Activated CD4-positive, alpha-beta T cell treated with anti-CD3 and anti-CD28 coated beads for 36 hours (primary cell): Measurements from ENCODE around the gene PLEKHM3. TPM values are rescaled to one million over a fixed set of nuclear protein-coding genes. Genes with fewer than 3 reads are reported as not detected.

Experiments
- ATAC-seq: fragments of 200-7000 bp; cut with Tn5 transposase; one replicate; pipeline ENCODE4 v1.10.0; 2021; ENCODE audit warnings: mild to moderate bottlenecking, moderate library complexity
- CTCF ChIA-PET: fragments of 350-600 bp; sonication (Branson Sonifier 250); formaldehyde crosslinking; loops from one replicate; lab custom pipeline; 2021; ENCODE audit warnings: antibody characterized with exemption; lab: Charles Lee
- POLR2A ChIA-PET: fragments of 350-600 bp; sonication (Branson Sonifier 250); formaldehyde crosslinking; loops from one replicate; lab custom pipeline; 2021; ENCODE audit warnings: antibody characterized with exemption, inconsistent platforms; lab: Charles Lee
- DNase-seq: peaks from one replicate; pipeline ENCODE4 v3.0.0-alpha.2; 2020
- H3K27ac Mint-ChIP-seq: one replicate; pipeline ENCODE4 v1.8.0; 2021; ENCODE audit warnings: mixed read lengths
- H3K27me3 Mint-ChIP-seq: one replicate; pipeline ENCODE4 v1.8.0; 2021; ENCODE audit warnings: mixed read lengths
- H3K36me3 Mint-ChIP-seq: one replicate; pipeline ENCODE4 v1.8.0; 2021; ENCODE audit warnings: low read depth, mixed read lengths
- H3K4me1 Mint-ChIP-seq: one replicate; pipeline ENCODE4 v1.8.0; 2021; ENCODE audit warnings: mixed read lengths
- H3K4me3 Mint-ChIP-seq: one replicate; pipeline ENCODE4 v1.8.0; 2021; ENCODE audit warnings: mild to moderate bottlenecking, moderate library complexity, mixed read lengths
- H3K9me3 Mint-ChIP-seq: one replicate; pipeline ENCODE4 v1.8.0; 2021; ENCODE audit warnings: low read depth, mixed read lengths
- intact Hi-C, 2 experiments: fragments of 100-400 bp; cut with DNase I in 1 of 2; cut with micrococcal nuclease in 1 of 2; formaldehyde crosslinking; loops; one replicate each; pipeline versions ENCODE4 v1.14.2 to v1.15.1; 2022 to 2024; cut with DNase I, micrococcal nuclease
- total RNA-seq, 2 experiments: library from RNA; stranded (reverse); gene quantifications; one replicate each; pipeline ENCODE4 v1.2.3, GENCODE V29; 2021

The PLEKHM3 gene
- total RNA-seq, 2 experiments from 2014 or later, result 4.5 to 5.2 TPM

DNA sequence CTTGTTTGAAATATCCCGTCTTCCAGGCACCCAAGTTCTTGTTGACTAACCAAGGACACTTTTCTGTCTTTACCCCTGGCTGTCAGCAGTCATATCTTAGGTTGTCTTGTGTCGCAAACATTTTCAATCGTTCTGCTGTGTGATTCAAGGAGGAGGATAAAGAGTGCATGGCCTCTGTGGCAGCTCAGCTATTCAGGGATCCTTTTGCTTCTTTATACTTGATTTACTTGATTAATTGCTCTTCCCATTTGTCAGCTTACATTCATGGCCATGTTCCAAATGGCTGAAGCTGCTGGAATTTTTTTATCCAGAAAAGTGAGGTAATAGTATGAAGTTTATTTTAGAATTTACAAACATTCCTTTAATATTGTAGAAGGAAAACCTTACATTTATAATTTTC lies 158.3 kb downstream of the PLEKHM3 start:
- DNase-seq, result no peak
- H3K36me3 Mint-ChIP-seq, result no peaks in the 10 kb centered on the region
- POLR2A ChIA-PET, result no interaction called here
- intact Hi-C loops, result no loop called here
- CTCF ChIA-PET, result no interaction called here
- H3K27me3 Mint-ChIP-seq, result no peaks in the 10 kb centered on the region
- no peaks in the 10 kb centered on the region for H3K9me3 Mint-ChIP-seq
- H3K4me3 Mint-ChIP-seq, result no peak overlapping the region
- H3K27ac Mint-ChIP-seq, result no peak overlapping the region
- no peaks in the 10 kb centered on the region for H3K4me1 Mint-ChIP-seq
- ATAC-seq, result no peak

DNA sequence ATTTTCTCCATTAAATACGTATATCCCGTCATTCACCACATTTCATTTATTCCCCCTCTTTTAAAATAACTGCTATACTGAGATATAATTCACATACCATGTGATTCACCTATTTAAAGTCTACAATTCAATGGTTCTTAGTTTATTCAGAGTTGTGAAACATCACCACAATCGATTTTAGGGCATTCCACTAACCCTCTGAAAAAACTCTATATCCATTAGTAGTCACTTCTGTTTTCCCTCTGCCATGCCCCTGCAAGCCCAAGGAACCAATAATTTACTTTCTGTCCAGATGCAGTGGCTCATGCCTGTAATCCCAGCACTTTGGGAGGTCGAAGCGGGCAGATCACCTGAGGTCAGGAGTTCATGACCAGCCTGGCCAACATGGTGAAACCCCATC lies 160.1 kb downstream of the PLEKHM3 start:
- no peaks in the 10 kb centered on the region for H3K9me3 Mint-ChIP-seq
- ATAC-seq, result no peak
- ChIA-PET POLR2A (no interaction called here), CTCF (interaction anchor here (1.0 kb wide), 1 partner anchor 115 kb away, joined by 3 read pairs; no protein-coding TSS in a partner anchor)
- H3K4me1 Mint-ChIP-seq, result no peaks in the 10 kb centered on the region
- intact Hi-C loops, result no loop called here
- no peak overlapping the region for H3K4me3 Mint-ChIP-seq
- DNase-seq, result no peak
- peaks cover 4% of the 10 kb centered on the region for H3K36me3 Mint-ChIP-seq
- H3K27me3 Mint-ChIP-seq, result no peaks in the 10 kb centered on the region
- H3K27ac Mint-ChIP-seq, result no peak overlapping the region

DNA sequence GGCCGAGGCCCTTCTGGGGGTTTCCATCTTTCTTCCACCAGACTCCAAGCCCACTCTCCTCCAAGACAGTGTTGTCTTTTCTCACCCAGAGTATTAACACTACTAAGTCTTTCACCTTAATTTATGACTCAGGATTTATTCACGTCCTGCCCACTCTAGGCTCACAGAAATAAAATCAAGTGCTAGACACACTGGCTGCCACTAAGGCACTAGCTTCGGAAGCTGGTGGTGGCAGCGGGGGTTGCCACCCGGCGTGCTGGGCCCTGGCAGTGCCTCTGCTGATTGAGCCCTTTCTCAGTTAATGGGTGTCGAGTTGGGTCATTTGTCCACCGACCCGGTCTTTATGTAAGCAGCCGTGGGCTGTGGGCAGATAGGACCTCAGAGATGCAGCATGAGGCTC lies 162.0 kb downstream of the PLEKHM3 start:
- DNase-seq (no peak), ATAC-seq (no peak)
- Mint-ChIP-seq H3K27me3 (no peaks in the 10 kb centered on the region), H3K9me3 (no peaks in the 10 kb centered on the region), H3K36me3 (peaks cover 4% of the 10 kb centered on the region), H3K4me3 (no peak overlapping the region), H3K27ac (no peak overlapping the region), H3K4me1 (no peaks in the 10 kb centered on the region)
- intact Hi-C loops, result no loop called here
- POLR2A ChIA-PET, result no interaction called here
- CTCF ChIA-PET, result no interaction called here

DNA sequence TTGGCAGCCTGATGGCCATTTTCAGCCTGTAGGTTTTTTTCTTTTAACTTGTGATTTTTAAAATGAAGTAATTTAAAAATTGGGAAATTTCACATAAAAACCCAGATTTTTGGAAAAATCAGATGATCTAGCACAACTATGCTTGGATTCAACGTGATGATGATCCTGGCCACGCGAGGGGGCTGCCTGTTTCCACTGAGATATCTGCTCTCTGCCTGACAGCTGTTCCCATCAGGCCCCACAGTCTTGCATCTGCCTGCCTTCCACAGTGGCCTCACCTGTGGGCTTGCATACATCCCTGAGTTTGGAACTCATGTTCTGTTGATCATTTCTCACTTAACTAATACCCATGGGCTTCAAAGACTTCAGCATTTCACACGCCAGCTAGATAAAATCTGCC lies 163.5 kb downstream of the PLEKHM3 start:
- no peak for ATAC-seq
- Mint-ChIP-seq H3K4me3 (no peak overlapping the region), H3K36me3 (peaks cover 4% of the 10 kb centered on the region), H3K4me1 (no peaks in the 10 kb centered on the region), H3K27ac (no peak overlapping the region), H3K9me3 (no peaks in the 10 kb centered on the region), H3K27me3 (no peaks in the 10 kb centered on the region)
- no peak for DNase-seq
- ChIA-PET POLR2A (no interaction called here), CTCF (no interaction called here)
- intact Hi-C loops, result no loop called here

DNA sequence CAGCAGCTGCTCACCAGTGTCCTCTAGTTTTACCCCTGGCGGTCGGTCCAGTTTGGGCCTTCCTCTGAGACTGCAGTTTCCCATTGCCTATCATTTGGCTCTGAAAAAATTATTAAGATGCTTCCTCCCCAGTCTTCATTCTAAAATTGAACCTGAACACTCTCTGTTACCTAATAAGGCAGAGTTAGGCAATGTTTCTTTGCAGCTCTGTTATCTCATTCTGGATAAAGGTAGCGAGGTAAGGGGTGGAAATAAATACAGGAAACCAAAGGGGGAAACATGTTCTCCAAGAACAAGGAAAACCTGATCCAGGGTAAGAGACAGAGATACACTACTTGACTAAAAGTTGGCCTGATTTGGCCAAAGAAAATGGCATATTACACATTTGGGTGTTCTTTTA lies 164.6 kb downstream of the PLEKHM3 start:
- ChIA-PET POLR2A (no interaction called here), CTCF (no interaction called here)
- Mint-ChIP-seq H3K27me3 (no peaks in the 10 kb centered on the region), H3K4me1 (no peaks in the 10 kb centered on the region), H3K36me3 (peaks cover 4% of the 10 kb centered on the region), H3K27ac (no peak overlapping the region), H3K4me3 (no peak overlapping the region), H3K9me3 (no peaks in the 10 kb centered on the region)
- intact Hi-C loops, result no loop called here
- DNase-seq, result no peak
- ATAC-seq, result no peak

DNA sequence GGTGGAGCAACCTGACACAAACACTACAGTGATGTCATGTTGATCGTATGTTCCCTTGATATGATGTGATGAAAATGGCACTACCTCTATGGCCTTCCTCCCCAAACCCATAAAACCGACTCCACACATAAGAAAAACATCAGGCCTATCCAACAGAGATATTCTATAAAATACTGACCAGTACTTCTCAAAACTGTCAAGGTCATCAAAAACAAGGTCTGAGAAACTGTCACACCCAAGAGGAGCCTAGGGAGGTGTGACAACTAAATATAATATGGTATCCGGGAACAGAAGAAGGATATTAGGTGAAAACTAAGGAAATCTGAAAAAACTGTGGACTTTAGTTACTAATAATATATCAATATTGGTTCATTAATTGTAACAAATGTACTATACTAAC lies 169.7 kb downstream of the PLEKHM3 start:
- Mint-ChIP-seq H3K27me3 (no peaks in the 10 kb centered on the region), H3K36me3 (peaks cover 2% of the 10 kb centered on the region), H3K27ac (no peak overlapping the region), H3K4me3 (no peak overlapping the region), H3K9me3 (no peaks in the 10 kb centered on the region), H3K4me1 (no peaks in the 10 kb centered on the region)
- intact Hi-C loops, result no loop called here
- ATAC-seq (no peak), DNase-seq (no peak)
- ChIA-PET CTCF (no interaction called here), POLR2A (no interaction called here)

DNA sequence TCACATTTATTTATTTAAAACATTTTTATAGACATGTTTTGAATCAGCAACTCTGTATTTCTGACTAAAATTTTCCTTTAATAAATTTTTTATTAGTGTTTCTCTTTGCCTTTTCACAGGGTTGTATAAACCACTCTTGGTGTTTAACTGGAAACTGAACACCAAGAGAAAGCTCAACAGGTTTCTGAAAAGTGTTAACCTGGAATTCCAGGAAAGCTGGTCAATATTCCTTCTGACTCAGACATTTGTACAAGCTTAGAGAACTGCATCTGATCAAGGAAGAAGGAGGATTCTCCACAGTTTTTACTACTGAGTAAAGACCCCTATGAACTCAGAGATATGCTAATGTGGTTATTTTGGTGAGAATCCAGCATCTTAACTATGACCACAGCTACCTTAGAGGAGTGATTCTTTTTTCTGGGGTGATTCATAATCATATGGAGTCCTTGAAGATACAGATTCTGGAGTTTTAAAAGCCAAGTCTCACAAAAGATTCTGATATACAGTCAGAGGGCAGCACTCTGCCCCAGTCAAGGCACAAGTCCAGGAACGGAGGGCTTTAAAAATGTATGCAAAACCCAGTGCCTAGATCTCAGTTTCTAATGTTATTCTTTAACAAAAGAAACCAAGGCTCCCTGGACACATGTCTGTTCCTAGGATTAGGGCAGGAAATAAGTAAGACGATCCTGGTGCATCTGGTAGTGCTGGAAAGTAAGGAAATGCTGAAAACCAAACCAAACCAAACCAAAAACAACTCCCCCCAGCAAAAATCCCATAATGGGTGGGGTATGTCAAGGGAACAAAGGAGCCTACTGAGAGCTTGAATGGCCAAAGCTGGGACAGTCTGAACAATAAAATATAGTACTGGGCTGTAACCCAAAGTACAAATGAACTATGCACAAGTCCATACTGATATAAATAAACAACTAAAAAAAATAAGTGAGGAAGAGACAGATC lies 170.6 kb downstream of the PLEKHM3 start:
- DNase-seq, result no peak
- H3K4me1 Mint-ChIP-seq, result no peaks in the 10 kb centered on the region
- no peaks in the 10 kb centered on the region for H3K27me3 Mint-ChIP-seq
- no peaks in the 10 kb centered on the region for H3K9me3 Mint-ChIP-seq
- no peak overlapping the region for H3K27ac Mint-ChIP-seq
- no peak for ATAC-seq
- CTCF ChIA-PET, result no interaction called here
- intact Hi-C loops, result no loop called here
- POLR2A ChIA-PET, result interaction anchor here (0.5 kb wide), 1 partner anchor 39 kb away, joined by 3 read pairs; no protein-coding TSS in a partner anchor
- H3K4me3 Mint-ChIP-seq, result no peak overlapping the region
- H3K36me3 Mint-ChIP-seq, result no peaks in the 10 kb centered on the region

DNA sequence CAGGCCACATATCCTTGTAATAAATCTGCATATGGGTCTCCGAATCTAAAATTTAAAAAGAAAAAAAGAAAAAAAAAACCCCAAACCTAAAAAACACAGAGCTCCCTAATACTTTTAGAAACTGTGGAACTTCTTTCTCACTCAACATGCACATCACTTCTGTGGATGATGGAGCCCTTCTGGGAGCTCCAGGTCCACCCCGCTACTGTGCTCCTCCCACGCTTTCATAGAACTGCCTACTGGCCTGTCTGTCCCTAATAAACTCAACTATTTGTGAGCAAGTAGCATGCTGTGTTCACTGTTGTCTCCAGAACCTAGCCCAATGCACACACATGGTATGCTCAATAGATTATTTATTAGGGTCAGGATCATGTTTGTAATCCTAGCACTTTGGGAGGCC lies 172.5 kb downstream of the PLEKHM3 start:
- no peak overlapping the region for H3K27ac Mint-ChIP-seq
- no peaks in the 10 kb centered on the region for H3K9me3 Mint-ChIP-seq
- no peaks in the 10 kb centered on the region for H3K27me3 Mint-ChIP-seq
- POLR2A ChIA-PET, result no interaction called here
- DNase-seq (no peak), ATAC-seq (no peak)
- no peaks in the 10 kb centered on the region for H3K36me3 Mint-ChIP-seq
- intact Hi-C loops, result no loop called here
- CTCF ChIA-PET, result interaction anchor here (0.9 kb wide), 1 partner anchor 188 kb away, joined by 3 read pairs; no protein-coding TSS in a partner anchor
- no peak overlapping the region for H3K4me3 Mint-ChIP-seq
- no peaks in the 10 kb centered on the region for H3K4me1 Mint-ChIP-seq

DNA sequence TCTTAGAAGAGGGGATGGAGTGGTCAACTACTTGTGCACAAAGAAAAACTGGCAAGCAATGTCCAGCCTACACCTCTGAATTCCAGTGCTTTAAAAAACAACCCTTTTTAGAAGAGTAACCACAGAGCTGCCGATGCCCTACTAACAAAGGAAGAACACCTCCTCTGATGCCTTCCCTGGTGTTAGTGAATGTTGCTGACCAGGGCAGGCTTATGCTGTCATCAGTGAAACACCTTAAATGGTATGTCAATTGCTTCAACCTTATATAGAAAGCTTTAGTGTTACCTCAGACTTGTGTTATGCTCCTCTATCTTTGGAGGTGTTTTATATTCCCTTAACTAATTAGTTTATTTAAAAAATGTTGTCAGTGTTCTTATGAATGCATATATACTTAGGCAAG lies 175.9 kb downstream of the PLEKHM3 start:
- no peak for DNase-seq
- no peaks in the 10 kb centered on the region for H3K27me3 Mint-ChIP-seq
- no peak overlapping the region for H3K4me3 Mint-ChIP-seq
- POLR2A ChIA-PET, result no interaction called here
- H3K4me1 Mint-ChIP-seq, result no peaks in the 10 kb centered on the region
- intact Hi-C loops, result no loop called here
- CTCF ChIA-PET, result interaction anchor here (0.6 to 1.0 kb wide), 2 partner anchors 12 to 104 kb away, joined by 3 read pairs; no protein-coding TSS in a partner anchor
- H3K36me3 Mint-ChIP-seq, result no peaks in the 10 kb centered on the region
- H3K9me3 Mint-ChIP-seq, result no peaks in the 10 kb centered on the region
- H3K27ac Mint-ChIP-seq, result no peak overlapping the region
- no peak for ATAC-seq

DNA sequence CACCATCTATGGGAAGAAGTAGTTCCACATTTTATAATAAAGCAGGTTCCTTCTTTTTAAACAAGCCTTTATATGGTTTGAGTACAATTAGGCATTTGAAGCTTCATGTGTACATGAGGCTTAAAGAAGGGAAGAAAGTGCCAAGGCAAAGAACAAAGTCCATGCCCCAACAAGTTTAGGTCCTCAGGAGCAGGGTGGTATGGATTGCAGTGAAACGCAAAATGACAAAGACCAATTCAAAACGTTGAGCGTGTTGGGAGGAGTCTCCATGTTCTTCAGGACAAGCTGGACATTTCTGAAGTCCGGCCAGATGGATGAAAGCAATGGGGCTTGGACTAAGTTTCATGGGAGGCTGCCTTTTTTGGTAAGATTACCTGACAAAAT lies 176.8 kb downstream of the PLEKHM3 start:
- CTCF ChIA-PET, result interaction anchor here (1.4 kb wide), 1 partner anchor 192 kb away, joined by 3 read pairs; no protein-coding TSS in a partner anchor
- H3K27ac Mint-ChIP-seq, result no peak overlapping the region
- H3K36me3 Mint-ChIP-seq, result no peaks in the 10 kb centered on the region
- intact Hi-C loops, result no loop called here
- H3K4me3 Mint-ChIP-seq, result no peak overlapping the region
- DNase-seq (no peak), ATAC-seq (no peak)
- H3K9me3 Mint-ChIP-seq, result no peaks in the 10 kb centered on the region
- H3K4me1 Mint-ChIP-seq, result no peaks in the 10 kb centered on the region
- POLR2A ChIA-PET, result no interaction called here
- no peaks in the 10 kb centered on the region for H3K27me3 Mint-ChIP-seq

DNA sequence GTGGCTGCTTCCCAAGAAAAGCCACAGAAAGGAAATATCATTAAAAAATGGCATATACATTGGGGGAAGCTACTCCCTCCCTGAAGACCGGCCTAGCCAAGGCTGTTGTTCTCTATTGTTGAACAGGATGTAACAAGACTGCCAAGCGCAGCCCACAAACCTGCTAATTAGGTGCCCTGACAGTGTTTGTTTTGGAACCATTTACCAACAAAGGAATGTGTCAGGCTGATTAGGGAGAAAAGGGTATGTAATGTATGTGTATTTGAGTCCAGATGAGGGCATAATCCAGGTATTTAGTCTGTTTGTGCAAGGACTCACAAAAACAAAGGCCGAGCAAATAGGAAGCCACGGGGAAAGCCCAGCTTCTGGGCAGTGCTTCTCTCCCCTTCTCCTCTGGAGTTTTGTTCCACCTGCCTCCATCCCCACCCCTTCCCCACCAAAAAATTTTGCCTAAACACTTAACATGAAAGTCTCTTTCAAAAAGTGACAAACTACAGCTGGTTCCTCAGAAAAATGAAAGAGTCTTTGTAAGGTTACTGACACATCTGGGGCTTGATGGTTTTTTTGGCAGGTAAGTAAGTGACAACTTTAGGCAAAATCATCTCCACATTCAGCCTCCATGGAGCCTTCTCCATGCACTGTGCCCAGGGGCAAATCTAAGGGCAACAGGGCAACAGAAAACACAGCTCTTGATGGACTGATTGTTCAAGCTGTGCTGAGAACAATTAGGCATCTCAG lies 177.4 kb downstream of the PLEKHM3 start:
- DNase-seq (no peak), ATAC-seq (no peak)
- ChIA-PET CTCF (interaction anchor here (1.4 kb wide), 1 partner anchor 193 kb away, joined by 3 read pairs; no protein-coding TSS in a partner anchor), POLR2A (no interaction called here)
- Mint-ChIP-seq H3K27ac (no peak overlapping the region), H3K4me1 (no peaks in the 10 kb centered on the region), H3K27me3 (no peaks in the 10 kb centered on the region), H3K36me3 (no peaks in the 10 kb centered on the region), H3K4me3 (no peak overlapping the region), H3K9me3 (no peaks in the 10 kb centered on the region)
- intact Hi-C loops, result no loop called here
